SK-MEL-5 (cell line): ENCODE measurements around the gene TACR1. TPM values are rescaled to one million over a fixed set of nuclear protein-coding genes. Genes with fewer than 3 reads are reported as not detected.

Source experiments
- DNase-seq: peaks from one replicate; pipeline ENCODE4 v3.0.0-alpha.2; 2016; ENCODE audit warnings: low read depth, low spot score
- in situ Hi-C: cut with HindIII; loops from 2 replicates; pipeline ENCODE4 v1.10.0; 2016; ENCODE audit warnings: low sequenced_read_pairs, high pct_unique_total_duplicates, low pct_unique_long_range_greater_than_20kb
- total RNA-seq: library from RNA; depleted of rRNA; stranded (reverse); fragments of >200 nt; shearing (Covaris generic); gene quantifications from 2 replicates; pipeline ENCODE4 v1.2.3, GENCODE V29; 2014

The TACR1 gene
- total RNA-seq, 1 experiment from 2014 or later, result not detected

DNA sequence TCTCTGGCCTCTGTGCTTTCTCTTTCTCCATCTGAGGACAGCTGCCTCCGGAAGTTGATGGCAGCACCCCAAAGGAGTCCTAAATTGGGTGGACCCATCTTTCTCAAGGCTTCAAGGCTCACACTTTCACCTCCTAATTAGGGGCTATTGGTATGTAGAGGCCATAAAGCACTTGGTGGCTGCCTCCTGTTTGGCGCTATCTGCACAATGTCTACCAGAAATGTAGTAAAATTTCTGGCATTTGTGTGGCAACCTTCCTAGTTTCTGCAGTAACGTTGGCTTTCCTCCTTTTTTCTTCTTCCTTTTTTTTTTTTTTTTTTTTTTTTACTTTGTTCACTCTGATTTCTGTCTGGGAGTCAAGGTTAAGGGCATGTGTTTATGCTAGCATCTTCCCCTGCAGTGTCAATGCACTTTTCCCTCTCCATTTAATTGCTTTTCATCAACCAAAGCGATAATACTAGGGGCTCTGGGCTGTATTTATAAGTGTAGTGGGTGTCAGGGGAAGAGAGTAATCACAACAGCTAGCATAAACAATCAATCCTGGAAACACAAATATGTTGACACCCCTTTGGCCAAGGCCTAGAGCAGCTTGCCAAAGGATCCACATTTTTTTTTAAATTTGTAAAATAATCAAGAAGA, 86.0 kb downstream of the TACR1 start:
- no peak for DNase-seq
- in situ Hi-C loops, result no loop called here

DNA sequence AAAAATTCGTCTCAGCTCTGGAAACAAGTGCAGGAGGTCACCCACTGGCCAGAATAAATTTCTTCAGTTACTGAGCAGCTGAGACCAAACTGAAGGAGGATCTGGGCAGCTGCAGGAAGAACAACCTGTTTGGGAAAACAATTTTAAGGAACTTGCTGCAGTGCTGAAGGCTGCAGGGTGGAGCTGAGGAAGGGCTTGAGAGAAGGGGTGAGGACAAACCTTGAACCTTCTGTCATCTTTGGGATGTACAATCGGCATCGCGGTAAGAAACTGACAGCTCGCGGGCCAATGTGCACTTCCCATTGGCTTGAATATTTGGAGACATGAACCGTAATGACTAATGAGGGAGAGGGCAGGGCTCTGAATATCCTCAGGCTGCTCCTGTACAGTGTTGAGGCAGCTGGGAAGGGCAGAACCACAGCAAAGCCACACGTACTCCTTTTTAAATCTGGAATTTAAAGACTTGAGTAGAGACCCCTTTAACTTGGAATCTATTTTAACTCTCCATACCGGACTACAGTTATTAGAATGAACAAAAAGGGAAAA, 90.3 kb downstream of the TACR1 start:
- in situ Hi-C loops, result no loop called here
- DNase-seq, result no peak

DNA sequence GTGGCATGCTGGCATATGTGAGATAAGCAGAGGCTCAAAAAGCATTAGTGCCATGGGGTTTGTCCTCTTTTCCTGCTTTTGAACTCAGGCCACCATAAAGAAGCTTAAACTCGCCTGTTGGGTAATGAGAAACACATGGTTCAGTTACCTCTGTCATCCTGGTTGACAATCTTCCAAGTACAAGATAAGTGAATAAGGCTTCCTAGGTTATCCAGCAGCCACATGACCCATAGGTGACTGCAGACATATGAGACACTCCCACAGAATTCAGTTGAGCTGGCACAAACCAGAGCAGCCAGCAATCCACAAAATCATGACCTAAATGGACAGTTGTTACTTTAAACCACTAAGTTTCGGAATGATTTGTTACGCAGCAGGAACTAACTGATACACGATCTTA, 97.3 kb downstream of the TACR1 start:
- in situ Hi-C loops, result no loop called here
- no peak for DNase-seq

DNA sequence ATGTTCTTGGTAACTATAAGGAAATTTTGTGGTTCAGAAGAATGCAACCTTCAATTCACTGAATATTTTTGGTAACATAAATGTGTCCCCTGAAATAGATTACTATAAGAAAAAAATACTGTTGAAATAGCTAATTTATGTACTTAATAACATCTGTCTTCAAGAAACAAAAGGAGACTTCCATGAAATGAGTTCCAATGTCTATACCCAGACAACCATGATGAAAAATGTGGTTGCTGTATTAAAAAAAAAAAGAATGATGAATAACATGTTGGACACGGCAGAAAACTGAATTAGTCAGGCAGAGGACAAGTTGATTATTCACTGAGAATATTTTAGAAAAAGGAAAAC, 98.5 kb downstream of the TACR1 start:
- no peak for DNase-seq

DNA sequence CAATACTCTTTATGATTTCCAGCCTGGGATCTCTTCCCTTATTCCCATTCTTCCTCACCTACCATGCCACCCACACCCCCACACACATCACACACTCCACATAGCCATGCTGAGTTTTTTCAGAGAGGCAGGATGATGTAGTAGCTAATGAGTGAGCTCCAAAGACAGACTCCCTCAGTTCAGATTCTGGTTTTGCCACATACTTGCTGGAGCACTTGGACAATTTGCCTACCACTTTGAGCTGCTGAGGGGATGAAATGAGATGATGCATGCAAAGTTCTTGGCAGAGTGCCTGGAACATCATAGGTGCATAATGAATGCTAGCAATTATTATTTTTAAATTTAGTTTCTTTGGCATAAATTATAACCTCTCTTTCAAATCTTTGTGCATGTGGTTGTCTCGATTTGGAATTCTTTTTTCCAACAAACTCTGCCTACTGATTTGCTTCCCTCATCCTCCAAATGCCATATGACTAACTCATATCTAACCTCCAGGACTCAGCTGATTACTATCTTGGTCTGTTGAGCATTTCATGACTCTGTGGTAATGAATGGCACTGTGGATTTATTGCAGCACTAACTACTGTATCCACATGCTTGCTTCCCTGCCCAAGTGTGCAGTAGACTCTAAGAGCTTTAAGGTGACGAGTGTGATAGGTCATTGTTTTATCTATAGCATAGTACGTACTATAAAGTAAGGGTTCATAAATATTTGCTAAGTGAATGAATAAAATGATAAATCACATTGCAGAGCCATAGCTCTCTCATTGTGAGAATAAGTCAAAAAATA, 99.1 kb downstream of the TACR1 start:
- peak; percentile 39 for DNase-seq
- in situ Hi-C loops, result no loop called here

More for the DNA sequence above, 98.5 kb downstream of the TACR1 start:
- in situ Hi-C loops, result no loop called here

DNA sequence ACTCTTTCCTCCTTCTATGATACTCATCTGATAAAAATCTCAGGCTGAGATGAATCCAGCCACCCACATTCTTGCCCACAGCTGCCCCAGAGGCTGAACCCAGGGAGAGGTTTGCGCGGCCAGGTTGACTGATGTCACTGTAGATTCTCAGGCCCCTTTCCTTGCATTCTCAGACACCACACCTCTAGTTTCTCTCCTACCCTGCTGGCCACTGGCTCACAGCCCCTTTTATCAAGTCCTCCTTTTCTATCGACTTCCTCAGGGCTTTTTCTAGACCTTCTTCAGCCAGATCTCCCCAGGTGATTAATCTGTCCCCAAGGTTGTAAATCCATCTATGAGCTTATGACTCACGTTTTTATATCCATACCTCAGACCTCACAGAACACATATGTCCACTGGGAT, 99.8 kb downstream of the TACR1 start:
- in situ Hi-C loops, result no loop called here

DNA sequence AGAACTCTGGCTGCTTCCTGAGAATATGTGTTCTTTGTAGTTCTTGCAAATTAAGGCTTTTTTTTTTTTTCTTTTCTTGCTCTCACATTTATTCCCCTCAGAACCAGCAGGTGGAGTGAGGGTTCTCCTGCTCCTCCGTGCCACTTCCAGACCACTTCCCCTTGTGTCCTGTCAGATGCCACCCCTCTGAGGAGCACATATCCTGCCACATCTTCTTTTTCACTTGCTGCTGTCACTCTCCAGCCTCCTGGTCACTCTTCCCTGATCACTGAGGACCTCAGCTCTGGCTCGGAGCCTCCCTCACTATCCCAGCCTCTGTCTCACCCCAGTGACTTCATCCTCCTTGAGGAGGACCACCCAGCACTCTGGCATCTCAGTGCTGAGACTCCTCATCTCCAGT, 100.5 kb downstream of the TACR1 start:
- in situ Hi-C loops, result no loop called here
- DNase-seq, result peak; percentile 64

More for the DNA sequence above, 99.8 kb downstream of the TACR1 start:
- no peak for DNase-seq

DNA sequence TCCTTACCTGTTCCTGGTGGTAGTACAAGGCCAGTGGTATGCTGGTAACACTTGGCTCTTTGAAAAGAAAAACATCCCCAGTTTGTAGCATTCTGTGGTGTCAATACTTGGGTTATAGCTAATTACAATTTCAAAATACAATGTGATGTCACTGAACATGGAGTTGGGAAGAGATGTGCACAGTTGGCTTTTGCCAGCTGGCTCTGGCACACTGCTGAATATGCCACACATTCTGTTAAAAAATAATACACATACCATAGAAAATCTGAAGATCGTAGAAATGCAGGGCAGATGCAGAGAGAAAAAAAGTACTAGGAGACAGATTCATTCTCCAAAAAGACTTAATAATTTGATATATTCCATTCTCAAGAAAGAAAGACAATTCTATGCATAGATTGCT, 101.5 kb downstream of the TACR1 start:
- in situ Hi-C loops, result no loop called here
- DNase-seq, result no peak

DNA sequence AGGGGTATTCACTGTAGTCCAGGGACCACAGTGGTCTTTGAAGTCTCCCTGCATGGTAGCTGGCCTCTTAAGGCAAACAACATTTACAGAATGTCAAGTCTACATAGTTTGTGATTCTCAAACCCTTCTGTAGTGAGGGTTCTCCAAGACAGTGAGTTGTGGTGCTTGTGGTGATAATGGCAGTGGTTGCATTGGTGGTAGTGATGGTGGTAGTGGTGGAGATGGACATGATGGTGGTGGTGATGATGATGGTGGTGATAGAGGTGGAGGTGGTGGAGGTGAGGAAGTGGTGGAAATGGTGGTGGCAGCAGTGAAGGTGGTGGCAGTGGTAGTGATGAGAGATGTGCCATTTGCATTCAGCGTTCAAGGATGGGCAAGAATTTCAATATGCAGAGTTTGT, 104.9 kb downstream of the TACR1 start:
- in situ Hi-C loops, result no loop called here
- no peak for DNase-seq

DNA sequence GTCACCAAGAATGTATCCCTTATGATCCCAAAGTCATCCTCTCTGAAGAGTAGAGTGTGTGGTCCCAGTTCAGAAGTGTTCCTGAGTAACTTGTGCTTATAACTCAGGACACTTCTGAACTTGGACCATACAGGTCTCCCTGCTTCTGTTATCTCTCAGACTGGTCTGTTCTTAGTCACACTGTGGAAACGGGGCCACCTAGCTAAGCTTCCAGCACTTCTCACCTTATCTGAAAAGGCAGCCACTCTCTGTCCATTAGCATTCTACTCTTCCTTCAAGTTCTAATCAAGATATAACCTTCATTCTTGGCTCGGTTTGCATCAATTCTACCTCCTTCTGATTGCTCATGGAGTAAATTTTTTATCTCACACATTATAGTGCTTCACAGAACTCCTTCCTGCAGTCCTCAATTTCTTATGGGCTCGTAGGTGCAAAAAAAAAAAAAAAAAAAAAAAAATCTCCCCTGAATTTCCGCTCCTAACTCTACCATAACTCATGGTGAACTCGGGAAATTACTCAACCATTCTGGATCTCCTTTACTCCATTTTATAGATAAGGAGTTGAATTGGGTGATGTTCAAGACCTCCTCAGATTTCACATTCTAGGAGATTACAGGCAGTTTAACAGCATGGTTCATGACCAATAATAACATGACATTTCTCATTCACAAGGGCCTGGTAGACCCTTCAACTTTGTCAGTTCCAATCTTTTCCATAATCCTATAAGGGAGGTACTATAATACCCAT, 108.4 kb downstream of the TACR1 start:
- in situ Hi-C loops, result no loop called here
- DNase-seq, result no peak

DNA sequence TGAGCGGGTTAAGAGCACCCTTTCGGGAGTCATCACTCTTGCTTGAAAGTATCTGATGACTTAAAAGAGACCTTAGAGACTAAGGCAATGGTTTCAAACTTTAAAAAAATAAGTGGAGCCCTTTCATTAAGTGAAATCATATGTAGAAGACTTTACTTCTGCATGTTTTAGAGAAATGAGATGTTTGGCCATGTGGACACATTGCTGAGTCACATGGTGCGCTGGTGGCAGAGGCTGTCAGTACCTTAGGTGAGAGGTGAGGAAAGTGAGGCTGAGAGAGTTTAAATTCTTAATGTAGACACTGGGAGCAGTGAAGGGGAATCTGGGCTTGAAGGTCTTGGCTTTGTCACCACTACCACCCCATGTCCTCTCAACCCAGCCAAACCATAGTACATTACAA, 109.8 kb downstream of the TACR1 start:
- in situ Hi-C loops, result no loop called here
- DNase-seq, result no peak

DNA sequence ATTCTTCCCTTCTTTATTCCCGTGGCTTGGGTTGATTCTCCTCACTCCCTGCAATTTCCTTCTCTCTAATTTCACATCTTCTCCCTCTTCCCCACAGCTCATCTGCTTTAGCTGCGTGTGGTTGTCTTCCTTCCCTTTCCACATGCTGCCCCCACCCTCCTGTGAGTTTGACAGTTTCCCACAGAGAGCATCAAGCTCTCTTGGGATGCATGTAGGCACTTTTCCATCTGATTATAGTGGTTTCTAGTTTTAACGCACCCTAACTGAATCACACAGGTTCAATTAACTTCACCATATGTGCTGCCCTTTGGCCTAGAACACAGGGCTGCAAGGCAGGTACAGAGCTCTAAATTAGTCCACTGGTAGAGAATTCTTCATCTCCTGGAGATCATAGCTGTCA, 110.5 kb downstream of the TACR1 start:
- DNase-seq, result no peak
- in situ Hi-C loops, result no loop called here

DNA sequence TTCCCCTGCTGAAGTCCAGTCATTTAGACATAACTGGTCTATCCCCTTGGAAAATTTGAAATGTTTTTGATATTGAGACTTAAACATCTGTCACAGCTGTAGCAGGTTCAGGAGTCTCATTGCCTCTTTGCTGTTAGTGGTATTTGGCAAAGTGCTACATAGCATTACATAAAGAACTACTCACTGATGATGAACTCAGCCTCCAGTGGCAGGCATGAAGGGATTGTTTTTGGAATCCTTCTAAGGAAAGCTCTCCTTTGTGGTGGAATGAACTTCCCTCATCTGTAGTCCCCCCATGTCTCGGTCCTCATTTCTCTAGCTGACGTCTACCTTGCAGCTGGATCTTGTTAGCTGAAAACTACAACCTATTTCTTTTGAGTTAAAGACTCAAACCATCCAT, 111.6 kb downstream of the TACR1 start:
- no peak for DNase-seq
- in situ Hi-C loops, result no loop called here

DNA sequence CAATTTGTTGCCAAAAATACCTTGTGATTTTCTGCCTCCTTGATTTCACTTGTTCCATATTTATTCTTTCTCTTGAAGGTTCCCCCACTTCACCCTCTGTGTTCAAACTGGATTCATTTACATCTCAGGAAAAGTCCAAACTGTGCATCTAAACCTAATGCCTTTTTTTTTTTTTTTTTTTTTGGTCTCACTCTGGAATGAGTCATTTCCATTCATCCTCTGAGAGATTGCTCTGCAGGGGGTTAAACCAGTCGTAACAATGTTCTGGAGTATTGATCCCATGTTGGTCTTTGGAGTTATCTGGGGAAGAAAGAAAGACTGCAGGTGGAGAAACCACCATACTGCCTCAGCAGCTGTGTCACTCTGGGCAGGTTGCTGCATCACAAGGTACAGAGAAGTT, 119.7 kb downstream of the TACR1 start:
- DNase-seq, result no peak
- in situ Hi-C loops, result no loop called here

DNA sequence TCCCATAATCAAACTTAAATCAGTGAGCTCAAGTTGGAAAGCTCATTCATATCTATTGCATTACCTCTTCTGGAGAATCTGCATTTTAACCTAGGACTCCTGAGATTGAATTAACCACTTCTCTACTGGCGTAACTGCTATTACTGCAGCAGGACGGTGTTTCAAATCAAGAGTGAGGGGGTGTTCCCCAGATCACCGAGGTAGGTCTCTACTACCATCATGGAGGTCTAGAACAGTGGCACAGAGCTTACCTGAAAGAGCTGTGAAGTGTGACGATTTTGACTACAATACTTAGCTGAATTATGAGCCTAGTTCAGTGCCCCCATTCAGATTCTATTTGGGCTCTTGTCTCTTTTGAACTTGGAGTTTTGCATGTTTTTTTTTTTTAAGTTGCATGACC, 121.4 kb downstream of the TACR1 start:
- no peak for DNase-seq
- in situ Hi-C loops, result no loop called here

DNA sequence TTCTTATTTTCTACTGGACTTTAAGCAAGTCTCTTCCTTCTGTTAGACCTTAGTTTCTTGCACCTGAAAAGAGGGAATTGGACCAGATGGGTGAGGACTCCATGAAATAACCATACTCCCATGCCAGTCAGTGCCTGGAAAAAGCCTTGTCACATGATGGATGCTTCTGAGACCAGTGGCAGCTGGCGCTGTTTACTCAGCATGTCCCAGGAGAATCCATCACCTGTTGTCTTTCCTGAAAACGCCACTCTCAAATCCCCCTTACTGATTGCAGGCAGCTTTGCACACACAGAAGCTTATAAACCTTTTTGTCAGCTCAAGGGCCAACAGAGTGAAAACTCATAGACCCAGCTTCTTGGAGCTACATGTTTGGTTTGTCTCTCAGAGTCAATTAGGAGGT, 123.2 kb downstream of the TACR1 start:
- in situ Hi-C loops, result no loop called here
- no peak for DNase-seq

DNA sequence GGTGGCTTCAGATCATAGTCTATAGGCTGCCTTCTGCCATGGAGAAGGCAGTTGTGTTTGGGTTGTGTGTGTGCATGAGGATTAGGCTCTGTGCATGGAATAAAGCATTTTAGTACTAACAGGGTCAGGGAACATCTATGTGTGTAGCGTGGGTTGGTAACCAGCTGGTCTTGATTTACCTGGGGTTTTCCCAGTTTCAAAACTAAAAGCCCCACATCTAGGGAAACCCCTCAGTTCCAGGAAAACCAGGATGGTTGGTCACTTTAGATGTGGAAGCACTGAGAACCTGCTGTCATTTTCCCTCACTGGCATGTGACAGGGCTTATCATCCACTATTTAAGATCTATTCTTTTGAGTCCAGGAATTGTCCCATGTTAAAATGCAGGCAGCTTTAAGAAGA, 124.6 kb downstream of the TACR1 start:
- in situ Hi-C loops, result no loop called here

DNA sequence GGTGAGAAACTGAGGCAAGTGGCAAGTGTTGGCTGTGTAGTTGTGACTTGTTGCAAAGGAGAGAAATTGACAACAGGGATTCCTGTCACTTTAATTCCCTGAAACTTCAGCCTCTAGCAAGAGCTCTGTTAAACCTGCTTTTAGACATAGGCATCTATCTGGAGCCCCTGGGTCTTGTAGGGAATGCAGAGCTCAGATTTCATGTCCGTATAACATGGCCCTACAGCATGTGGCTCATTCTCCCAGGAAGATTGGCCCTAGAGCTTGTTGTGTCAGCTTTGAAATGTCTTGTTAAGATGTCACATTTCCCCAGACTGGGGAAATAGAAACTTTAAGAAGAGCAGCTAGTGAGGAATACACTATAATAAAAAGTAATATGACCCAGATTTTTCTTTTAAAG, 125.1 kb downstream of the TACR1 start:
- in situ Hi-C loops, result no loop called here
- no peak for DNase-seq

More for the DNA sequence above, 124.6 kb downstream of the TACR1 start:
- no peak for DNase-seq
